Right kidney (tissue), 1 donor: ENCODE results near the gene ARMC9.

Experiments
- DNase-seq: peaks from one replicate; pipeline ENCODE4 v3.0.0-alpha.2; 2016

Gene ARMC9

DNA sequence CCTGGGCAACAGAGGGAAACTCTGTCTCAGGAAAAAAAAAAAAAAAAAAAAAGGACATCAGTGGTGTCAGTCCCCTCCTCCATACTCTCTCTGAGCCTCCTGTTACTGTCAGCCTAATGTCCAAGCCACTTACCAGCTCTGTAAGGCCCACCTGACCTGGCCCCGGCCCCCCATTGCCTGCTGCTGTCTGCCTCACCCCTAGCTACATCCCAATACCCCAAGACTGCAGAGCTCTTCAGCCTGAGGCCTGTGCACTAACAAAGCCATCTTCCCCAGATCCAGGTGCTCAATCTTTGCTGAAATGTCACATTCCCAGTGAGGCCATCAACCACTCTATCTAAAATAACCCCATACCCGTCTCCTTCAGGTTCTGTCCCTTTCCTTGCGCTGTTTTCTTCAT lies 5.7 kb downstream of the ARMC9 start:
- no peak for DNase-seq

GRCh38 chr2:231204581-231204980 lies 6.2 kb downstream of the ARMC9 start:
- DNase-seq: no peak

DNA sequence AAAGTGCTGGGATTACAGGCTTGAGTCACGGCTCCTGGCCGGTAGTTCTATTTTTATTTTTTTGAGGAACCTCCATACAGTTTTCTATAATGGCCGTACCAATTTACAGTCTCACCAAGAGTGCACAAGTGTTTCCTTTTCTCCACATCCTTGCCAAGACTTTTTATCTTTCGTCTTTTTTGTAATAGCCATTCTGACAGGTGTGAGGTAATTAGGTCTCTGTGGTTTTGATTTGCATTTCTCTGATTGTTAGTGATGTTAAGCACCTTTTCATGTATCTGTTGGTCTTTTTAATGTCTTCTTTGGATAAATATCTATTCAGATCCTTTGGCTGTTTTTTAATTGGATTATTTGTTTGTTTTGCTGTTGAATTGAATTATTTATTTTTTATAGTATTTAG lies 9.3 kb downstream of the ARMC9 start:
- DNase-seq: no peak

GRCh38 chr2:231210782-231211181 lies 12.4 kb downstream of the ARMC9 start:
- DNase-seq: no peak

DNA sequence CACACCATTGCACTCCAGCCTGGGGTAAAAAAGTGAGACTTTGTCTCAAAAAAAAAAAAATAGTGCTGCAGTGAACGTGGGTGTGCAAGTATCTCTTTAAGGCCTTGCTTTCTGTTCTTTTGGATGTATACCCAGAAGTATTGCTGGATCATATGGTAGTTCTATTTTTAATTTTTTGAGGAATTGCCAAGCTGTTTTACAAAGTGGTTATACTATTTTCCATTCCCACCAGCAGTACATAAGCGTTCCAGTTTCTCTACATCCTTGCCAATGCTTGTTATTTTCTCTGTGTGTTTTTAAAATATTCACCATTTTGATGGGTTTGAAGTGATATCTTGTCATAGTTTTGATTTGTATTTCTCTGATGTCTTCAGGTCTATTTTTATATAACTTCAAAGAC lies 13.1 kb downstream of the ARMC9 start:
- DNase-seq: no peak

GRCh38 chr2:231212329-231212845 lies 14.0 kb downstream of the ARMC9 start:
- no peak for DNase-seq

DNA sequence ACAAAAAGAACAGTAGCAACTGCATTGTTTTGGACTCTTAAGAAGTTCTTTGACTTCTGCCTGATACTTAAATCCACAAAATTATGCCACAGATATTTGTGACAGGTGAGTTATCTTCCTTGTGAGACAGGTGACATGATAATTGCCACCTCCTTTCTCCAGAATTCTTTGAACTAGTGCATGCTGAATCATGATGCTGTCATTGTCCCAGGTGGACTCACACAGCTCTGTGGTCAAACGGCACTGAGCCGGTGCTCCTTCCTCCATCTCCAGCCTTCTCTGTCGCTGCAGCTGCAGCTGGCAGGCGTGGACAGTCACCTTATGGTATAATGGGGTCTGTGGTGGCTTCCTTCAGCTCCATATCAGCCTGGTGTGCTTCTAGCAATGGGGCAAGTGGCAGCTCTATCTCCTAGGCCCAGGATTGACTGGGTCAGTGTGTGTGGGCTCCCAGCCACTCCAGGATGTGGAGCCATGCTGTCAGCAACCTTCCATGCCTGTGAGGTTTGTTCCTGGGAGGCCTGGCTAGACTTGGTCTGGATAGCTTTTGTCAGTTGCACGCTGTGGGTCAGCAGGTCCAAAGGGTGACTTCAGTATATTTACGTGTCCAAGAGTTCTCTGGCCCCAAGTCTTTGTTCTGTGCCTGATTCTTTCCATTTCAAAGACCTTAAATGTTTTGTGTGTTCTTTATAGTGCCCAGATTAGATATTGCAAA lies 15.7 kb downstream of the ARMC9 start:
- no peak for DNase-seq

GRCh38 chr2:231218366-231218765 lies 19.9 kb downstream of the ARMC9 start:
- DNase-seq: no peak

- no peak for DNase-seq
Measured at GRCh38 chr2:231219289-231219688, 20.9 kb downstream of the ARMC9 start.

DNA sequence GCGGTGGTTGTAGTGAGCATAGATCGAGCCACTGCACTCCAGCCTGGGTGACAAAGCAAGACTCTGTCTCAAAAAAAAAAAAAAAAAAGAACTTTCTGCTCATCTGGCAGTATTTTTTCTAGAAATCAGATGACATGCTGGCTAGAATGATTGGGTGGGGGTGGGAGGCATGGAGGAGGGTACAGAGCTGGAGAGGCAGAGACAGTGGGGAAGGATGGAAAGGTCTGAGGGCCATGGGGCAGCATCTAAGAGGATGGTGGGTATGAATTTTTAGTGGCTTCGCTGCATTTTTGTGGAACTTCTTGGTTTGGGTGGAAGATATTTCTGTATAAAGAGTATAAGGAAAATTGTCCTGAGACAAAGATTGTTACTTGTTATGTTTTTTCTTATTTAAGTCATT lies 23.3 kb downstream of the ARMC9 start:
- no peak for DNase-seq

DNA sequence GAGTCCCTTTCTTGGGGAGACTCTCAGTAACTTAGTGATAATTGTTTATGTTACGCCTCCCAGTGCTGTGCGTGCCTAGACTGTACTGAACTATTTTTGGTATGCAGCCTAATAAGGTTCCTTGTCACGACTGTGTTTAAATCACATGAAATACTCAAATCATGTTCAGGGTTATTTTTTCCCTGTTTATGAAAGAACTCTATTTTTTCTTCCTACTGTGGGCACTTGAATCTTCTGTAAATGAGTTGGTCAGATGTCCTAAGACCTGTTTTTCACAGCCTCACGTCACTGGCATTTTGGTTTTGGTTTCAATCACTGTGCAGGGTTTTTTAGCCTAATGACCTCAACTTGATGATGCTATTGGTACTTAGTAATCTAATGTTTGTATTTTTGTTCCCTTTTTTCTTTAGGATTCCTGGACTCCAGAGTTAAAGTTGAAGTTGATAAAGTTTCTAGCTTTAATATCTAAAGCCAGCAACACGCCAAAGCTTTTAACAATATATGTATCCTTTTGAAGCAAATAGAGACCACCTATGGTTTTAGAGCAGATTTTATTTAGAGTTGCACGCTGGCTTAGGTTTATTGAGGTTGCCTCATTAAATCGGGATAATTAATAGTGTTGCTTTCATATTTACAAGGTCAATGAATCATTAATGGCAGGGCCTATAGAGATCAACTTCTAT lies 24.0 kb downstream of the ARMC9 start:
- no peak for DNase-seq

DNA sequence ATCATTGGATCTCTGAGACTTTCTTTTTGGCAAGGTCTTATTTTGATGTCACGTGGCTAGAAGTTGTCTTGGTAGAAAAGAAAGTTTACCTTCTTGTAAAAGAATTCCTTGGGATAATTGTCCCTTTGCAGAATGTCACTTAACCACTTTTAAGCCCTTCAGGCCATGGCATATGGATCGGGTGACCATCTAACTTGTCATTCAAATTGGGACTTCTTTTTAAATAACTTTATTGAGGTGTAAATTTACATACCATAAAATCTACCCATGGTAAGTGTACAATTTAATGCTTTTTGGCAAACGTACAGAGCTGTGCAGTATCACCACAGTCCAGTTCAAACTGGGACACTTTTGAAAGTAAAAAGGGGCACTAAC lies 24.6 kb downstream of the ARMC9 start:
- no peak for DNase-seq

- no peak for DNase-seq
Measured at GRCh38 chr2:231223458-231223976, 25.1 kb downstream of the ARMC9 start.

DNA sequence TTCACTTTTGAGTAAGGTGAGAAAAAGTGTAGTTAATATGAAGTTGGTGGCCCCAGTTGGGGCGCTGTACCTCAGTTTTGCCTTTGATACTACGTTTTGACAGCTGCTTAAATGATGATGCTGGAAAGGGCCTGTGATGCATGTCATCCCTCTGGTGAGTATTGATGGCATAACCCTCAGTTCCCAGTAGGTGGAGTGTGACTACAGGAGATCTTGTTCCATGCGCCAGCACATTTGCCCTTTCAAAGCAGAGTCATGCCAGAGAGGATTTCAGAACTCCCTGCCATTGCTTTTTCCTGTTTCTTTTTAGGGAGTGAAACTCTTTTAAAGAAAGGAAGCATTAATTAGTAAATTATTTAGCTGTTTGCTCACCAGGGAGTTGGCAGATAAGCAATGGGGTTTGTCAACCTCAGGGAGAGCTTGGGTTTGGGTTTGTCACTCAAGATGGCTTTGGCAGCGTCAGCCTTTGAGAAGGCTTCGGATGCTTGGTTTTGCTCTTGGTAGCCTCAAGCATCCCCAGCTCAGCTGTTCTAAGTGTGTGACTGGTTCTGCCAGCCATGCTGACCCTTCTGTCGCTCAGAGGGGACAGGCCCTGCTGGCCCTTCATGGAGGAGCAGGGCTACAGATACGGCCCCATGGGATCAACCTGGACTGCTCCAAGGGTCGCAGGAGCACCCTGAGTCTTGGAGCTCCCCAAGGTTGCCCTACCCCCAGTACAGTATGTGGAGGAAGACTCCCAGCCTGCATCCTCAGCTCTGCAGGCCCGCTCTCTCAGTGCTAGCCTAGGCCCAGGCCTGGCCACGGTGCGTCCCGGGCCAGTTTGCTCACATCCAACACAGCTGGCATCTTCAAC lies 29.1 kb downstream of the ARMC9 start:
- peak; percentile 44 for DNase-seq

GRCh38 chr2:231228223-231228622 lies 29.8 kb downstream of the ARMC9 start:
- DNase-seq: peak; percentile 33

- DNase-seq: no peak
Measured at GRCh38 chr2:231228974-231229529, 30.6 kb downstream of the ARMC9 start.

GRCh38 chr2:231235217-231235616 lies 36.8 kb downstream of the ARMC9 start:
- DNase-seq: no peak

GRCh38 chr2:231238689-231239088 lies 40.3 kb downstream of the ARMC9 start:
- no peak for DNase-seq

GRCh38 chr2:231239751-231240150 lies 41.3 kb downstream of the ARMC9 start:
- no peak for DNase-seq

DNA sequence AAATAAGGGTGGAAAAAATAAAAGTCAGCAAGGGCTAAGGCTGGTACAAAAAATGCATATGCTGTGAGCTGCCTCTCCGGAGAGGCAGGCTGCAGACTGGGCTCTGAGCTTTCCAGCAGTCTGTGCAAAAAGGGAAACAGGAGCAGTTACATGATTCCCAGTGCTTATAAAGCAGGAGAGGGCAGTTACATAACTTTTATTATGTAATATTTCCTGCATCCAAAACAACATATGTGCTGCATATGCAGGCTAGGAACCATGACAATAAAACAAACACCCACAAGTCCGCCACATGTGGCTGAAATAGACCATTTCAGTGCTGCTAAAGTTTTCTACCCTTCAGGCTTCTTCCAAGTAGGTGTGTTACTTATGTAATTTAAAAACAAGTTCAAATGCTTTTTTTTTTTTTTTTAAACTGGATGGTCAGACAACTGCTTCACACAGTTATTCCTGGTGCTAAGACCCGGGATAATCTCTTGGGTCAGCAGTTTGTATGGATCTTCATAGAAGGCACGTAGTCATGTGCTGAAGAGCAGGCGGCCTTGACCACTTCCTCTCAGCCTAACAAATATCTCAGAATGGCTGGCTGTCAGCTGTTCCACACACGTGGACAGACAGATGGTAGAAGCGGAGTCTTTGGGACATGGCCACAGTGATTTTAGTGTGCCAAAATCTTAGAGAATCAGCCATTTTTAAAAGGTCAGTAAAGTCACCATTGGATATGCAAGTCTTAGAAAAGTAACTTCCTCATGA lies 43.5 kb downstream of the ARMC9 start:
- DNase-seq: no peak

DNA sequence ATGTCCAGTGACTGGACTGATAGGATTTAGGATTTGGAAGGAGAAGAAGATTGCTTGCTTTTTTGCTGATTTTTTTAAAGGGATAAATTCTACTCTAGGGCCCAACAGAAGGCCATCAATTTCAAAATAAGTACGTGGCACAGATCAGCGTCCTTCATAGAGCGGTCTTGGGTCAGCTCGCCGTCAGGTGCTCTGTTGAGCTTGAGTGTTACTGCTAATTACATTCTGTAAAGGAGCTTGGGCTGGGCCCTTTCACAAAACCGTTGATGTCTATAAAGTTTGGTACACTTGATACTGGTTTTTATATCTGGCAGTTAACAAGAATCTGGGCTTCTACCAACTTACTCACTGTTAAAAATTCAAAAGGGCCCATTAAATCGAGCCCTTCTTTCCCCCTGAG lies 45.4 kb downstream of the ARMC9 start:
- no peak for DNase-seq
